ENCODE results near the gene KHSRP. TPM values are rescaled to one million over a fixed set of nuclear protein-coding genes. Genes with fewer than 3 reads are reported as not detected.

Gene KHSRP
- total and polyA plus RNA-seq, 2 of the 13 experiments (the other 11 are each of a cell fraction or from before 2014, with no cell fraction given) = 72.1 to 129 TPM

GRCh38 chr19:6372594-6373095, 52.0 kb downstream of the KHSRP start, which contains the start of gene ALKBH7 (continued):
- TF ChIP-seq ZNF318 (CRISPR knock-in tag; IDR thresholded peaks at IDR 0.05) = peak; percentile 68; the same call in 1 of the 2 replicates
- TF ChIP-seq ZNF235 (CRISPR knock-in tag; IDR thresholded peaks at IDR 0.05; ENCODE audit: borderline replicate concordance) = 0 out of 2 replicates have a peak, but pooled peaks have one; percentile 41
- TF ChIP-seq NR3C1 (CRISPR knock-in tag; IDR thresholded peaks at IDR 0.05) = no peak
- TF ChIP-seq BRD4 (CRISPR knock-in tag; IDR thresholded peaks at IDR 0.05) = 0 out of 2 replicates have a peak, but pooled peaks have one; percentile 35
- TF ChIP-seq MXI1 (IDR thresholded peaks at IDR 0.05; ENCODE audit: borderline replicate concordance, low read depth, low read length) = no peak
- peak; percentile 41; the same call in 1 of the 2 replicates for TF ChIP-seq SAFB2 (CRISPR knock-in tag; IDR thresholded peaks at IDR 0.05; ENCODE audit: borderline replicate concordance, low read depth)
- TF ChIP-seq PAXIP1 (CRISPR knock-in tag; conservative IDR thresholded peaks at IDR 0.05) = 0 out of 2 replicates have a peak, but pooled peaks have one; percentile 39
- no peak for TF ChIP-seq CBX1 (IDR thresholded peaks at IDR 0.05; ENCODE audit: low read depth)
- 0 out of 2 replicates have a peak, but pooled peaks have one; percentile 20 for TF ChIP-seq KDM3A (CRISPR knock-in tag; IDR thresholded peaks at IDR 0.05; ENCODE audit: low read depth)
- 0 out of 2 replicates have a peak, but pooled peaks have one; percentile 6 for TF ChIP-seq ZNF574 (CRISPR knock-in tag; IDR thresholded peaks at IDR 0.05)
- TF ChIP-seq ZNF83 (CRISPR knock-in tag; IDR thresholded peaks at IDR 0.05; ENCODE audit: borderline replicate concordance) = 0 out of 2 replicates have a peak, but pooled peaks have one; percentile 57
- 0 out of 2 replicates have a peak, but pooled peaks have one; percentile 75 for TF ChIP-seq TMF1 (CRISPR knock-in tag; IDR thresholded peaks at IDR 0.05; ENCODE audit: low read depth)
- TF ChIP-seq GABPB1 (CRISPR knock-in tag; IDR thresholded peaks at IDR 0.05) = peak; percentile 65
- TF ChIP-seq AGO1 (IDR thresholded peaks at IDR 0.05; ENCODE audit: low read depth, low read length, poor library complexity, severe bottlenecking) = no peak
